Stimulated activated CD4-positive, alpha-beta T cell treated with anti-CD3 and anti-CD28 coated beads, Interleukin-1b, Interleukin-23, amount 100 ng/mL, for 4 hours (primary cell): ENCODE results near the gene PPIA.

ENCODE experiments used
- DNase-seq, 2 donors: peaks; one replicate each; pipeline ENCODE4 v3.0.0-alpha.2; 2020; ENCODE audit warnings: low read depth in 2 of 2

The PPIA gene

GRCh38 chr7:44796504-44797328 lies at the start of gene PPIA:
PPIA (plus strand) TSS chr7:44796681; CDS start chr7:44796725, 44 bp downstream.
- peak; percentile 97 to 98 for DNase-seq

- peak; percentile 92 to 93 for DNase-seq
Observed at GRCh38 chr7:44748045-44748947, 48.2 kb upstream of the PPIA start, which contains the start of gene ZMIZ2. ZMIZ2 (plus strand) TSS chr7:44748847; CDS start chr7:44756250, 7,403 bp downstream.

GRCh38 chr7:44748948-44749731 lies 47.3 kb upstream of the PPIA start:
- DNase-seq, result no peak

GRCh38 chr7:44749992-44750391 lies 46.5 kb upstream of the PPIA start:
- no peak for DNase-seq

- DNase-seq, result no peak
Observed at GRCh38 chr7:44750424-44750823, 46.1 kb upstream of the PPIA start.

GRCh38 chr7:44750921-44751571 lies 45.4 kb upstream of the PPIA start:
- DNase-seq, result peak; percentile 27 to 34

- DNase-seq, result no peak
Observed at GRCh38 chr7:44752822-44753221, 43.7 kb upstream of the PPIA start.

- DNase-seq, result no peak
Observed at GRCh38 chr7:44754802-44755697, 41.4 kb upstream of the PPIA start.

GRCh38 chr7:44755698-44756627 lies 40.5 kb upstream of the PPIA start:
- DNase-seq, result no peak

GRCh38 chr7:44756904-44757303 lies 39.6 kb upstream of the PPIA start:
- DNase-seq, result no peak

- no peak for DNase-seq
Observed at GRCh38 chr7:44757311-44757710, 39.2 kb upstream of the PPIA start.

GRCh38 chr7:44757739-44758138 lies 38.7 kb upstream of the PPIA start:
- DNase-seq, result no peak

- DNase-seq, result no peak
Observed at GRCh38 chr7:44759246-44759645, 37.2 kb upstream of the PPIA start.

GRCh38 chr7:44760034-44760580 lies 36.4 kb upstream of the PPIA start:
- no peak for DNase-seq

- no peak for DNase-seq
Observed at GRCh38 chr7:44761207-44762161, 35.0 kb upstream of the PPIA start.

- no peak for DNase-seq
Observed at GRCh38 chr7:44762300-44762699, 34.2 kb upstream of the PPIA start.

- no peak for DNase-seq
Observed at GRCh38 chr7:44762726-44763522, 33.6 kb upstream of the PPIA start.
